Calu3 (cell line): ENCODE results near the gene GAS7. TPM values are rescaled to one million over a fixed set of nuclear protein-coding genes. Genes with fewer than 3 reads are reported as not detected.

ENCODE experiments used
- BruUV-seq: library from RNA; stranded (reverse); fragments of 400-500 nt; replicated peaks from 2 replicates; lab custom pipeline; 2021; lab: Mats Ljungman, UMichigan
- CTCF ChIA-PET: fragments of 300-600 bp; sonication (Branson Sonifier 250); formaldehyde crosslinking; loops from one replicate; lab custom pipeline; 2022; ENCODE audit warnings: antibody characterized with exemption; lab: Charles Lee
- DNase-seq: peaks from one replicate; pipeline ENCODE4 v3.0.0; 2022
- H3K27ac Mint-ChIP-seq: one replicate; pipeline ENCODE4 v1.8.0; 2022; ENCODE audit warnings: mixed read lengths; ENCODE audit not compliant: unreplicated experiment
- H3K27me3 Mint-ChIP-seq: one replicate; pipeline ENCODE4 v1.8.0; 2022; ENCODE audit warnings: mixed read lengths; ENCODE audit not compliant: unreplicated experiment
- H3K36me3 Mint-ChIP-seq: one replicate; pipeline ENCODE4 v1.8.0; 2022; ENCODE audit warnings: mild to moderate bottlenecking, moderate library complexity, mixed read lengths; ENCODE audit not compliant: insufficient read depth, unreplicated experiment
- H3K4me1 Mint-ChIP-seq: one replicate; pipeline ENCODE4 v1.8.0; 2022; ENCODE audit warnings: mild to moderate bottlenecking, low read depth, mixed read lengths; ENCODE audit not compliant: unreplicated experiment
- H3K4me3 Mint-ChIP-seq: one replicate; pipeline ENCODE4 v1.8.0; 2022; ENCODE audit warnings: mild to moderate bottlenecking, low read depth, moderate library complexity, mixed read lengths; ENCODE audit not compliant: unreplicated experiment
- H3K9me3 Mint-ChIP-seq: one replicate; pipeline ENCODE4 v1.8.0; 2022; ENCODE audit warnings: low read depth, mixed read lengths; ENCODE audit not compliant: unreplicated experiment
- CTCF ChIP-seq: fragments of 200-600 bp; IDR thresholded peaks from one replicate; pipeline ENCODE4 v1.8.0; 2022; ENCODE audit warnings: antibody characterized with exemption; ENCODE audit not compliant: unreplicated experiment
- intact Hi-C: fragments of 100-400 bp; cut with micrococcal nuclease; formaldehyde crosslinking; loops from one replicate; pipeline ENCODE4 v1.10.0; 2022; ENCODE audit not compliant: unreplicated experiment
- total RNA-seq: library from RNA; stranded (reverse); gene quantifications from 2 replicates; pipeline ENCODE4 v1.2.3, GENCODE V29; 2022

The GAS7 gene
- total RNA-seq, 1 experiment from 2014 or later = 0.42 TPM

GRCh38 chr17:10208604-10209193, 10.3 kb upstream of the GAS7 start:
- no peak overlapping the region for H3K4me3 Mint-ChIP-seq
- no peak for DNase-seq
- H3K4me1 Mint-ChIP-seq = no peaks in the 10 kb centered on the region
- H3K9me3 Mint-ChIP-seq = peaks cover 2% of the 10 kb centered on the region
- H3K36me3 Mint-ChIP-seq = no peaks in the 10 kb centered on the region
- intact Hi-C loops = no loop called here
- no peaks in the 10 kb centered on the region for H3K27me3 Mint-ChIP-seq
- no peak for TF ChIP-seq CTCF
- no peak overlapping the region for H3K27ac Mint-ChIP-seq
- no TSS peak for BruUV-seq
- CTCF ChIA-PET = no interaction called here

DNA sequence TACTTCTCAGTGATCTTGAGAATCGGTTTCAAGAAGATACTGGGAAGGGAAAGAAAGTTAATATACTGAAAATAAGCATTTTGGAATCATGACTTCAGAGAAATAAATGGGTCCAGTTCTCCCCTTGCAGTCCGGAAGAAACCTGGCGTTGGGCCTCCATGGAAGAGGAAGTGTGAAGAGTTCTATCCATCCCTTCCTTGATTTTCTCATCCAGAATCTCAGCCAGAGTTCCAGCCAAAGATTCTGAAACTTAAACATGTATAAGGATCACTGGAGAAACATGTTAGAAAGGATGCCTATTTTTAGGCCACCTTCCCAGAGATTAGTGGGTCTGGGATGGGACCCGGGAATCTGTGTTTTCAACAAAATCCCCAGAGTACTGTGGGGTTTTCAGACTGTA, 8.7 kb upstream of the GAS7 start:
- Mint-ChIP-seq H3K4me3 (no peak overlapping the region), H3K9me3 (peaks cover 2% of the 10 kb centered on the region), H3K27me3 (no peaks in the 10 kb centered on the region), H3K4me1 (no peaks in the 10 kb centered on the region), H3K27ac (no peak overlapping the region), H3K36me3 (no peaks in the 10 kb centered on the region)
- intact Hi-C loops = no loop called here
- no peak for TF ChIP-seq CTCF
- no peak for DNase-seq
- CTCF ChIA-PET = no interaction called here
- BruUV-seq = no TSS peak

DNA sequence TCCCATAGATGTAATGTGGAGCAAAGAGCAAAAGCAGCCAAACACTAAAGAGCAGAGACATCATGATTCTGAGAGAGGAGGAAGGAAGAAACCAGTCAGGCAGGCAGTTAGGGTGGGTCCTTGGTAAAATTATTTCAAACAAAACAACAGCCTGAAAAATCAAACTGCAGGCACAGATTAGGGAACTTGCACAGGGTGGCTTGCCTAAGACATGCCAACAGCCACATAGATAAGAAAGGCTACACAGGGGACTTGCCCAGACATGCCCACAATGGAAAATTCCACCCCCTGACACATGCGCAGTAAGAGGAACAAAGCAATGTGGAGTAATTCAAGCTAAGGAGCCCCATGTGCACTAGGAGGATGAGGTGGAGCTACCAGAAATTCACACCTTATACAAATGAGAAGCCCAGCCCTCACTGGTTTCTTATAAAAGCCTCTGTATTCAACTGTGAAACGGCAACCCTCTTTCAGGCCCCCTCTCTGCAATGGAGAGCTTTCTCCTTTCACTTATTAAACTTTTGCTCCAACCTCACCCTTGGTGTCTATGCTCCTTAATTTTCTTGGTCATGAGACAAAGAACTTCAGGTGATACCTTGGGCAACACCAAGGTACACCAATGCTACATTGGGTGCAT, 7.3 kb upstream of the GAS7 start:
- intact Hi-C loops = no loop called here
- no TSS peak for BruUV-seq
- no peak for TF ChIP-seq CTCF
- DNase-seq = no peak
- Mint-ChIP-seq H3K27me3 (no peaks in the 10 kb centered on the region), H3K4me1 (no peaks in the 10 kb centered on the region), H3K27ac (no peak overlapping the region), H3K9me3 (peaks cover 2% of the 10 kb centered on the region), H3K36me3 (no peaks in the 10 kb centered on the region), H3K4me3 (no peak overlapping the region)
- CTCF ChIA-PET = no interaction called here

DNA sequence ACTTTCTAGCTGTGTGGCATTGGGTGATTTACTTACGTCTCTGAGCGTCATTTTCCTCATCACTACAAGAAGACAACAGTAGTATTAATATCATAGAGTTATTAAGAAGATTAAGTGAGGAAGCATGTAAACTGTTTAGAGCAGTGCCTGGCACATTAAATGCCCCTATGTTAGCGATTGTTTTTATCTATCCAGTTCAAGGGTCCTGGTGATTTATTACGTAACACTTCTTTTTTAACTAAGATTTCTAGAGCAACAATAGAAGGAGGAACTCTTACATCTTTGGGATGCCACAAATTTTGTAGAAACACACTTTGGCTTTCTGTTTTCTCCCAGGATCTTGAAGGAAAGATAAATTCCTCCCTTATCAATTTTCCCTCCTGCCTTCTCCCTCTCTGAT, 3.3 kb upstream of the GAS7 start:
- no TSS peak for BruUV-seq
- intact Hi-C loops = no loop called here

More for the DNA sequence above, 3.3 kb upstream of the GAS7 start:
- Mint-ChIP-seq H3K27me3 (no peaks in the 10 kb centered on the region), H3K36me3 (no peaks in the 10 kb centered on the region), H3K27ac (no peak overlapping the region), H3K4me1 (no peaks in the 10 kb centered on the region), H3K9me3 (peaks cover 2% of the 10 kb centered on the region), H3K4me3 (no peak overlapping the region)
- CTCF ChIA-PET = no interaction called here
- no peak for TF ChIP-seq CTCF
- DNase-seq = no peak
